ENCODE results near the gene MAPRE3. TPM values are rescaled to one million over a fixed set of nuclear protein-coding genes. Genes with fewer than 3 reads are reported as not detected.

Gene MAPRE3
- total and polyA plus RNA-seq, 2 experiments from 2014 or later: 7.9 to 23.0 TPM

DNA sequence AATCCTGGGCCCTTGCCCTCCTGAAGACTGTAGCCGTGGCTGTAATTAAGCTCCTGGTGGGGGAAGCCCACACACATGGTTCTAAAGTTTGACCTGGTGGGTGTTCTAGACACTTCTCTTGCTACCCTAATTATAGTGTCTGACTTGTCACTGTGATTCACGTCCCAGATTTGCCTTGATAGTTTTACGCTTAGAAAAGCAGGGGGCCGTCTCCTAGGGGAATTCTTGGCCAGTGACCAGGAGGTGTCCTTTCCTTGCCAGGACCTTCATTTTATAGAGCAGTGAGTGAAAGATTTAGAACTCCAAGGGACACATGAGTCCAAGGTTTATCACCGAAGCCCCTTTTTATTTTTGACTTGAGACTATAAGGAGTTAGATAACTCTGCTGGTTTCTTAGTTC lies 71.3 kb downstream of the MAPRE3 start:
- H3K79me2 ChIP-seq (ENCODE audit: insufficient read depth): peaks cover 14% of the 10 kb centered on the region
- in situ Hi-C loops (cut with MboI): no loop called here
- peaks cover 49% of the 10 kb centered on the region for H3K36me3 ChIP-seq (ENCODE audit: low read depth)
- TF ChIP-seq EZH2 (IDR thresholded peaks at IDR 0.05; ENCODE audit: insufficient read depth, poor library complexity, severe bottlenecking) (no peak), EZH2phosphoT487 (IDR thresholded peaks at IDR 0.05; ENCODE audit: insufficient read depth, low read depth) (no peak)
- H3K4me1 ChIP-seq (ENCODE audit: insufficient read depth): no peaks in the 10 kb centered on the region
- no peak overlapping the region for H2AFZ ChIP-seq
- H3K27ac ChIP-seq: no peak overlapping the region
- no peaks in the 10 kb centered on the region for H3K9me2 ChIP-seq (ENCODE audit: insufficient read depth)
- H3K9me3 ChIP-seq (ENCODE audit: low read depth): no peaks in the 10 kb centered on the region
- WGBS, 2 experiments (ENCODE audit: low coverage in 1 of 2, low lambda C conversion rate in 2 of 2, missing lambda C conversion rate in 2 of 2): 47 to 51% methylated on average over 5 of the region's 5 CpGs
- DNase-seq: peak; percentile 10
- no peak overlapping the region for H3K4me3 ChIP-seq
- no peaks in the 10 kb centered on the region for H3K27me3 ChIP-seq (replicated peaks; ENCODE audit: insufficient read depth)
- no peak overlapping the region for H3K4me2 ChIP-seq (ENCODE audit: unreplicated experiment)
- no peaks in the 10 kb centered on the region for H4K20me1 ChIP-seq (ENCODE audit: insufficient read depth)
- H3F3A ChIP-seq (ENCODE audit: insufficient read depth): peaks cover 33% of the 10 kb centered on the region
- no peak overlapping the region for H3K9ac ChIP-seq

DNA sequence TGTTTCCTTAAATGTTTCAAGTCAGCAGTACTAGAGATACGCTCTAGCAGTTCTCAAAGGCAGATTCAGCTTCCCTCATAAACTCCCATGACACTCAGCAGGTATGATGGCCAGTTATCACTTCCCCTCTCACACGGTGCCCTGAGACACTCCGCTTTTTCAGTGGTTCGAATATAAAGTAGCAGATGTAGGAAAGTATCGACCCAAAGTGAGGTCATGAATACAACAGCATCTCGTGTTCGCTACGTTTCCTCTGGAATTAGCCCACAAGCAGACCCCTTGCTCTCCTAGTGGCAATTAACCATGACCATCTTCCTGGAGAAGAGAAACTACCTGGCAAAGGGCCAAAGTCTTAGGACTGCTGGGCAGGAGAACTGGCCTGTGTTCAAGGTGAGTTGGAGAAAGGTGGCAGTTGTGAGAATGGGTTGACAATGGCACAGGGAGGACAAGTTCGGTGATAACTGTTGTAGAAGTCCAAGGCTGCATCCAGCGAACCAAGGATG lies 71.8 kb downstream of the MAPRE3 start:
- Histone ChIP-seq H3K4me2 (ENCODE audit: unreplicated experiment) (no peak overlapping the region), H3K79me2 (ENCODE audit: insufficient read depth) (peaks cover 9% of the 10 kb centered on the region; the same call in 1 of the 2 replicates), H3K4me1 (ENCODE audit: insufficient read depth) (no peaks in the 10 kb centered on the region), H3F3A (ENCODE audit: insufficient read depth) (peaks cover 33% of the 10 kb centered on the region), H3K9me2 (ENCODE audit: insufficient read depth) (no peaks in the 10 kb centered on the region), H3K4me3 (no peak overlapping the region), H3K36me3 (ENCODE audit: low read depth) (peaks cover 44% of the 10 kb centered on the region), H3K27ac (no peak overlapping the region), H3K9ac (no peak overlapping the region), H3K9me3 (ENCODE audit: low read depth) (no peaks in the 10 kb centered on the region), H2AFZ (no peak overlapping the region), H4K20me1 (ENCODE audit: insufficient read depth) (no peaks in the 10 kb centered on the region), H3K27me3 (replicated peaks; ENCODE audit: insufficient read depth) (no peaks in the 10 kb centered on the region)
- 72 to 77% methylated on average over 10 of the region's 10 CpGs for WGBS, 2 experiments (ENCODE audit: low coverage in 1 of 2, low lambda C conversion rate in 2 of 2, missing lambda C conversion rate in 2 of 2)
- no peak for TF ChIP-seq EZH2phosphoT487 (IDR thresholded peaks at IDR 0.05; ENCODE audit: insufficient read depth, low read depth)
- in situ Hi-C loops (cut with MboI): no loop called here
- peak; percentile 22 for DNase-seq

DNA sequence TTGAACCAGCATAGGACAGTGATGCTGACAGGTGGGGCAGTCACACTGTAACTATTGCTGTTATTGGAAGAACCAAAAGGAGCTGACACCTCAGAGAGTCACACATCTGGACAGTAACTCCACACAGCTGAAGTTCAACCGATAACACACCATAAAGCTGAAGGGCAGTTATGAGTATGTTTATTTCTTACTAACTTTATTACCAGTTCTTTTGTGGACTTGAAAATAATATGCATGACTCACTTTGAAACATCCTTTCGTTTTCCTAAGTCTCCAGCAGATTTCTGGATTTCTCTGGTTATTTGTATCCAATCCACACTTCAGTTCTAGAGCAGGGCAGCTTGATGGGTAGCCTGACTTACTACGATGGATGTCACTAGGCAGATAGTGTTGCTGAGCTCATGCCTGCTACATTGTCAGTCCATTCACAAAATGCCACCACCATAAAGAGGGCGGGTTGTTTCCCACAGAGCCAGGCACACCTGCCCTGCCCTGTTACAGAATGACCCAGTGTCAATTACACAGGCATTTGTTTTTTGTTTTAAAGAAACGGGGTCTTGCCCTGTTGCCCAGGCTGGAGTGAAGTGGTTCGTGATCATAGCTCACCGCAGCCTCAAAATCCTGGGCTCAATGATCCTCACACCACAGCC lies 72.7 kb downstream of the MAPRE3 start:
- no peaks in the 10 kb centered on the region for H3K4me1 ChIP-seq (ENCODE audit: insufficient read depth)
- 0 out of 2 replicates have a peak, but pooled peaks cover 1% of the 10 kb centered on the region for H3K79me2 ChIP-seq (ENCODE audit: insufficient read depth)
- H3K4me2 ChIP-seq (ENCODE audit: unreplicated experiment): no peak overlapping the region
- DNase-seq: peak; percentile 46
- TF ChIP-seq EZH2phosphoT487 (IDR thresholded peaks at IDR 0.05; ENCODE audit: insufficient read depth, low read depth) (no peak), EZH2 (IDR thresholded peaks at IDR 0.05; ENCODE audit: insufficient read depth, poor library complexity, severe bottlenecking) (no peak)
- no peaks in the 10 kb centered on the region for H4K20me1 ChIP-seq (ENCODE audit: insufficient read depth)
- peaks cover 39% of the 10 kb centered on the region for H3F3A ChIP-seq (ENCODE audit: insufficient read depth)
- H3K9me2 ChIP-seq (ENCODE audit: insufficient read depth): no peaks in the 10 kb centered on the region
- 60 to 64% methylated on average over 7 of the region's 7 CpGs for WGBS, 2 experiments (ENCODE audit: low coverage in 1 of 2, low lambda C conversion rate in 2 of 2, missing lambda C conversion rate in 2 of 2)
- no peak overlapping the region for H3K9ac ChIP-seq
- no peak overlapping the region for H3K4me3 ChIP-seq
- in situ Hi-C loops (cut with MboI): no loop called here
- H2AFZ ChIP-seq: no peak overlapping the region
- H3K27me3 ChIP-seq (replicated peaks; ENCODE audit: insufficient read depth): no peaks in the 10 kb centered on the region
- H3K9me3 ChIP-seq (ENCODE audit: low read depth): no peaks in the 10 kb centered on the region
- no peak overlapping the region for H3K27ac ChIP-seq
- H3K36me3 ChIP-seq (ENCODE audit: low read depth): peaks cover 40% of the 10 kb centered on the region

DNA sequence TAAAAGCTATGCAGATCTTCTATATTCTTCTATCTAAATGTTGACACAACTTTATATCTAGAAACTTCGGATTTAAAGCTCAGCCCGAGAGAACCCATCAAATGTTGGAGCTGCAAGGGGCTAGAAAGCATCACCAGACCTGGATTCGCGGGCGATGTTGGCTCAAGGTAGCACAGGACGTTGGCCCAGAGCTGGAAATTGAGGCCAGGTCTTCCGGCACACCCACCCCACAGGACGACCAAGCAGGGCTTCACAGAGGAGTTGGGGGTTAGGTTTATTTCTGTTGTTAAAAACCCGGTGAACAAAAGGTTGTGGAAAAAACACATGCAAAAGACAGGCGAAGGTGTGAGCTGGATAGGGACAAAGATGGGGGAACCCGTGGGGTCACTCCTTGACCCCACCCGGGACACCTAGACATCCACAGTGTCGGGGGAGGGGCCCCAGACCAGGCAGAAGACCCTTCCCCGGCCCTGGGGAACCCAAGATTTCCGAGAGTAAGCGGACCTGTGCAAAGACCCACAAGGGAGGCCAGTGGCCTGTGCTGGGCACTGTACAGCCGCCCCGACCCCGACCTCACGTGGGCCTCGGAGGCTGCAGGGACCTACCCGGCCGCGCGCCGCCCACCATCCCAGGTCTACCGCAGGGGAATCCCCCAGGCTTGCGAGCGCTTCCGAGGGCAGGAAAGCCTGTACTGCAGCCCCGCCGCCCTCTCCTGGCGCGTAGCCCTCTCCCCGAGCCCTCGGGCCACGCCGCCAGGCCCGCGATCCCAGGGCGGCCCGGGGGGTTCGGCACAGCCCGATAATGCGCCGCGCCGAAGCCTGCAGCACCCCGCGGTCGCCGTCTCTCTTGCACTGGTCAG lies 79.2 kb downstream of the MAPRE3 start:
- DNase-seq: no peak
- peak overlapping the region; percentile 79 for H3K4me2 ChIP-seq (ENCODE audit: unreplicated experiment)
- H3K9ac ChIP-seq: peak overlapping the region; percentile 59
- H3K9me3 ChIP-seq (ENCODE audit: low read depth): no peaks in the 10 kb centered on the region
- in situ Hi-C loops (cut with MboI): no loop called here
- H3K4me1 ChIP-seq (ENCODE audit: insufficient read depth): peaks cover 4% of the 10 kb centered on the region; the same call in 1 of the 2 replicates
- peak overlapping the region; percentile 61 for H2AFZ ChIP-seq
- peak overlapping the region; percentile 90 for H3K4me3 ChIP-seq
- no peaks in the 10 kb centered on the region for H3K9me2 ChIP-seq (ENCODE audit: insufficient read depth)
- 21 to 33% methylated on average over 25 to 42 of the region's 52 CpGs for WGBS, 2 experiments (ENCODE audit: low coverage in 1 of 2, low lambda C conversion rate in 2 of 2, missing lambda C conversion rate in 2 of 2)
- H3K36me3 ChIP-seq (ENCODE audit: low read depth): no peaks in the 10 kb centered on the region; the same call in 1 of the 2 replicates
- H3F3A ChIP-seq (ENCODE audit: insufficient read depth): peaks cover 31% of the 10 kb centered on the region
- H4K20me1 ChIP-seq (ENCODE audit: insufficient read depth): no peaks in the 10 kb centered on the region
- H3K27ac ChIP-seq: peak overlapping the region; percentile 19
- H3K79me2 ChIP-seq (ENCODE audit: insufficient read depth): no peaks in the 10 kb centered on the region
- no peaks in the 10 kb centered on the region for H3K27me3 ChIP-seq (replicated peaks; ENCODE audit: insufficient read depth)
- TF ChIP-seq EZH2 (IDR thresholded peaks at IDR 0.05; ENCODE audit: insufficient read depth, poor library complexity, severe bottlenecking) (no peak), EZH2phosphoT487 (IDR thresholded peaks at IDR 0.05; ENCODE audit: insufficient read depth, low read depth) (no peak)
